Measurements from ENCODE around the gene KAT2A.

Gene KAT2A

DNA sequence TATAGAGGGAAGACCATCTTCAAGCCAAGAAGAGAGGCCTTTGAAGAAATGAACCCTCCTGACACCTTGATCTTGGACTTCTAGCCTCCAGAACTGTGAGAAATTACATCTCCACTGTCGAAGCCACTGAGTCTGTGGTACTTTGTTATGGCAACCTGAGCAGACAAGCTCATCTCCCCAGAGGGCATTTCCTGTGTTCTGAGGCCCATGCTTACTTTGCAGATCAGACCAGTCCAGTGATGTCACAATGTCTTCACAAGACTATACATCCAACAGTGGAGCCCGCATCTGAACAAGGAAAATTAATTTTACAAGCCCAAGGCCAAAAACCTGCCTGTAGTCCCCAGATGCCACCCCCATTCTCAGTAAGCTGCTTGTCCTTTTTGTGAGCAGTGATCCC is 56.0 kb downstream of the KAT2A start:
- DNase-seq (ENCODE audit: low read depth in 2 of 3, low spot score in 2 of 3) = no peak
